ENCODE results near the gene REX1BD. TPM values are rescaled to one million over a fixed set of nuclear protein-coding genes. Genes with fewer than 3 reads are reported as not detected.

REX1BD gene
- total and polyA plus RNA-seq, 2 donors from 2014 or later, result 56.9 to 104 TPM

DNA sequence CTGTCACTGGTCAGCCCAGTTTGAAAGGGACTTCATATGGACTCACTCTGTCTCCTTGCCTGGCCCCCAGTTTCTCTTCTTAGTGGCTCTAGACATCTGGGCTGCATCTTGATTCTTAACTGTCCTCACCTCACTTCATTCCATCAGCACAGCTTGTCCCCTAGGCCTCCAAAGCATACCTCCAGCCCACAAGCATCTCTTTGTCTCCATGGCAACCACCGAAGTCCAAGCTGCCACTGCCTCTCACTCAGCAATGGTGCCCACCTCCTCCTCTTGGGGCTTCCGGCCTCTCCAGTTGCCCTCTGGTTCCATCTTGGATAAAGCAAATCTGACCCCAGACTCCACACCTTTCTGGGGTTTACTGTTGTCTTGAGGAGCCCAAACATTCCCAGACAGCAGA is 38.3 kb downstream of the REX1BD start:
- FAIRE-seq (no peak), DNase-seq (no peak)

DNA sequence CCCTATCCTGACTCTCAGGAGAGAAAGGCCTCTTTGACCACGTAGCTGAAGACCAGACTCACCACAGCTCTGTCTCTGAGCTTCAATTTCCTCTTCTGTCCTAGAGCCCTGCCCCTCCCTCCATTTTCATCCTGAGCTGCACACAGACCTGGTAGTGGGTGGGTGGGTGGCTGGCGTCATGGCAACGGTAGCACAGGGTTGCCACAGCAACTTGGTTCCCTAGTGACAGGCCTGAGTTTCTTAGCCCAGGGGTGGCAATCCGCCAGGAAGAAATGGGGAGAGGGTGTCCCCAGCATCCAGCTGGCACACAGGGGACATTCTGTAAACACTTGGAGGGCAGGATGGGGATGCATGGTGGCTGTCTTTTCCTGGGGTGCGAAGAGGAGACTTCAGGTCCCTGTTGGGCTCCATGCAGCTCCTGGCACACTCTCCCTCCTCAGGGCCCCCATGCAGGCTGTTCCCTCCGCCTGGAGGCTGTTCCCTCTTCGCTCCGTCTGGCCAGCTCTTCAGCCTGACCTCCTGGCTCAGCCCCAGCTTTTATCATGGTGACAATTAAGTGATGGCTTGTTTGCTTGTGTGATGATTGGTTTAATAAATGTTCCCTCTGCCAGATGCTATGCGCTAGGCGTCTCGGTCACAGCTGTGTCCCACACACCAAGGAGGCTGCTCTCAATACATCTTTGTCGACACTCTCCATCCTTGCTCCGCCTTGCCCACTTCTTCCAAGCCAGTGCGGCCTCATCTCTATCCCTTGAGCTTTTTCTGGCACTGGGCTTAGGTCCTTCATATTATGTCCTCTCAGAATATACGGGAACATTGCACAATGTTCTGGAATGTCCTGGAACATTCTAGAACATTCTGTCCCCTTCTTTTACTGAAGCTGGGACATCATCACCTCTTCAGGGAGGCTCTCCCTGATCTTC is 40.8 kb downstream of the REX1BD start:
- no peaks in the 10 kb centered on the region for H3K27me3 ChIP-seq (ENCODE audit: control insufficient read depth, insufficient read depth, low read length)
- no peak overlapping the region for H3K9ac ChIP-seq (ENCODE audit: low read length in 3 of 3)
- TF ChIP-seq, protein P1, sequence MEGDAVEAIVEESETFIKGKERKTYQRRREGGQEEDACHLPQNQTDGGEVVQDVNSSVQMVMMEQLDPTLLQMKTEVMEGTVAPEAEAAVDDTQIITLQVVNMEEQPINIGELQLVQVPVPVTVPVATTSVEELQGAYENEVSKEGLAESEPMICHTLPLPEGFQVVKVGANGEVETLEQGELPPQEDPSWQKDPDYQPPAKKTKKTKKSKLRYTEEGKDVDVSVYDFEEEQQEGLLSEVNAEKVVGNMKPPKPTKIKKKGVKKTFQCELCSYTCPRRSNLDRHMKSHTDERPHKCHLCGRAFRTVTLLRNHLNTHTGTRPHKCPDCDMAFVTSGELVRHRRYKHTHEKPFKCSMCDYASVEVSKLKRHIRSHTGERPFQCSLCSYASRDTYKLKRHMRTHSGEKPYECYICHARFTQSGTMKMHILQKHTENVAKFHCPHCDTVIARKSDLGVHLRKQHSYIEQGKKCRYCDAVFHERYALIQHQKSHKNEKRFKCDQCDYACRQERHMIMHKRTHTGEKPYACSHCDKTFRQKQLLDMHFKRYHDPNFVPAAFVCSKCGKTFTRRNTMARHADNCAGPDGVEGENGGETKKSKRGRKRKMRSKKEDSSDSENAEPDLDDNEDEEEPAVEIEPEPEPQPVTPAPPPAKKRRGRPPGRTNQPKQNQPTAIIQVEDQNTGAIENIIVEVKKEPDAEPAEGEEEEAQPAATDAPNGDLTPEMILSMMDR (IDR thresholded peaks at IDR 0.05; ENCODE audit: borderline replicate concordance, extremely low read depth, insufficient read depth), result no peak
- H3K9me3 ChIP-seq (ENCODE audit: control insufficient read depth in 2 of 3, insufficient read depth in 1 of 3, low read length in 3 of 3), result no peaks in the 10 kb centered on the region
- no peak for FAIRE-seq
- DNase-seq, result peak in 1 of 5 donors; percentile 87
- no peaks in the 10 kb centered on the region for H3K36me3 ChIP-seq (ENCODE audit: control insufficient read depth in 2 of 3, insufficient read depth in 3 of 3, low read length in 3 of 3)
- H3K4me1 ChIP-seq (ENCODE audit: control insufficient read depth in 2 of 3, insufficient read depth in 2 of 3, low read depth in 1 of 3, low read length in 3 of 3), result no peaks in the 10 kb centered on the region
- intact Hi-C loops (cut with DNase I), result no loop called here
- H3K27ac ChIP-seq (ENCODE audit: low read depth in 2 of 2, low read length in 2 of 2), result no peak overlapping the region
- no peak overlapping the region for H3K4me3 ChIP-seq (ENCODE audit: low read length in 3 of 3)

More for the DNA sequence above, 38.3 kb downstream of the REX1BD start:
- TF ChIP-seq, protein P1 (IDR thresholded peaks at IDR 0.05; ENCODE audit: borderline replicate concordance, extremely low read depth, insufficient read depth), result no peak
- no peaks in the 10 kb centered on the region for H3K4me1 ChIP-seq (ENCODE audit: control insufficient read depth in 2 of 3, insufficient read depth in 2 of 3, low read depth in 1 of 3, low read length in 3 of 3)
- H3K4me3 ChIP-seq (ENCODE audit: low read length in 3 of 3), result no peak overlapping the region
- no peaks in the 10 kb centered on the region for H3K9me3 ChIP-seq (ENCODE audit: control insufficient read depth in 2 of 3, insufficient read depth in 1 of 3, low read length in 3 of 3)
- no peak overlapping the region for H3K9ac ChIP-seq (ENCODE audit: low read length in 3 of 3)
- no peaks in the 10 kb centered on the region for H3K36me3 ChIP-seq (ENCODE audit: control insufficient read depth in 2 of 3, insufficient read depth in 3 of 3, low read length in 3 of 3)
- intact Hi-C loops (cut with DNase I), result no loop called here
- no peaks in the 10 kb centered on the region for H3K27me3 ChIP-seq (ENCODE audit: control insufficient read depth, insufficient read depth, low read length)
- H3K27ac ChIP-seq (ENCODE audit: low read depth in 2 of 2, low read length in 2 of 2), result no peak overlapping the region

DNA sequence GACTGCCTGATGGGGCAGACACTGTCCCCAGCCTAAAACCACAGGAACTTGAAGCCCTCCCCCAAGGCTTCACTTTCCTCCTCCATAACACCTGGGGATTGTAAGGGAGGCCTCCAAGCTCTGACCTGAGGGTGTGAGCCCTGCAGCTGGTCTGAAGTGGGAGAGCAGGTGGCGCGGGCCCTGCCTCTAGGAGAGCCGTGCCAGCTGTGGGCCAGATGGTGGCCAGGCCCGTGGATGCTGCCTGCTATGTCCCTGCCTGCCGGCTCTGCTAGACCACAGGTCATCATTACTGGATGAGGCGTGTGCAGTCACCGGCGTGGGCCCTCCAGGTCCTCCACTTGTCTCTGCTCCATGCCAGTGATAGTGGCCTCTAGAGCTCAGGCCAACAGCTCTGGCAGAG is 44.7 kb downstream of the REX1BD start:
- FAIRE-seq (no peak), DNase-seq (peak in 4 of 5 donors; percentile 39 to 70 (median 42))
- Histone ChIP-seq H3K9me3 (ENCODE audit: control insufficient read depth in 2 of 3, insufficient read depth in 1 of 3, low read length in 3 of 3) (no peaks in the 10 kb centered on the region), H3K4me1 (ENCODE audit: control insufficient read depth in 2 of 3, insufficient read depth in 2 of 3, low read depth in 1 of 3, low read length in 3 of 3) (peaks cover 0 to 7% (median 0%) of the 10 kb centered on the region in 3 donors), H3K27ac (ENCODE audit: low read depth in 2 of 2, low read length in 2 of 2) (no peak overlapping the region), H3K36me3 (ENCODE audit: control insufficient read depth in 2 of 3, insufficient read depth in 3 of 3, low read length in 3 of 3) (no peaks in the 10 kb centered on the region), H3K4me3 (ENCODE audit: low read length in 3 of 3) (no peak overlapping the region), H3K27me3 (ENCODE audit: control insufficient read depth, insufficient read depth, low read length) (no peaks in the 10 kb centered on the region), H3K9ac (ENCODE audit: low read length in 3 of 3) (no peak overlapping the region)
- intact Hi-C loops (cut with DNase I), result no loop called here
- TF ChIP-seq, protein P1 (IDR thresholded peaks at IDR 0.05; ENCODE audit: borderline replicate concordance, extremely low read depth, insufficient read depth), result no peak
